IMR-90 (cell line): ENCODE data around the gene CRACDL. TPM values are rescaled to one million over a fixed set of nuclear protein-coding genes. Genes with fewer than 3 reads are reported as not detected.

Source experiments
- ATAC-seq: fragments of 200-7000 bp; cut with Tn5 transposase; 2 replicates; pipeline ENCODE4 v1.9.1; 2020; ENCODE audit warnings: low read depth, mild to moderate bottlenecking, moderate library complexity
- BruUV-seq: library from RNA; stranded (reverse); fragments of 400-500 nt; replicated peaks from 2 replicates; lab custom pipeline; 2021; lab: Mats Ljungman, UMichigan
- CTCF ChIA-PET: fragments of 300-600 bp; formaldehyde crosslinking; extraction: SDS; loops from one replicate; lab custom pipeline; 2021; ENCODE audit warnings: antibody characterized with exemption; lab: Yijun Ruan, JAX
- POLR2A ChIA-PET: fragments of 300-600 bp; sonication (Branson Sonifier 250); formaldehyde crosslinking; loops from one replicate; lab custom pipeline; 2022; ENCODE audit warnings: antibody characterized with exemption; ENCODE audit not compliant: unreplicated experiment; lab: Charles Lee
- DNase-seq: peaks from one replicate; pipeline ENCODE4 v3.0.0; 2013
- H2AFZ ChIP-seq: replicated peaks from 2 replicates; pipeline ENCODE3; 2013; ENCODE audit warnings: low read length, mild to moderate bottlenecking; ENCODE audit not compliant: poor library complexity
- H2AK5ac ChIP-seq: 2 replicates; pipeline ENCODE4 v1.6.1; 2013; ENCODE audit warnings: low read depth, low read length, inconsistent platforms
- H2AK9ac ChIP-seq: replicated peaks from 2 replicates; pipeline ENCODE3; 2013; ENCODE audit warnings: mild to moderate bottlenecking, low read depth, low read length, moderate library complexity; ENCODE audit not compliant: poor library complexity
- H2BK120ac ChIP-seq: 2 replicates; pipeline ENCODE4 v1.6.1; 2013; ENCODE audit warnings: low read depth, low read length, inconsistent platforms
- H2BK15ac ChIP-seq: 3 replicates; pipeline ENCODE4 v1.6.1; 2013; ENCODE audit warnings: low read depth, low read length, inconsistent platforms
- H2BK20ac ChIP-seq: 2 replicates; pipeline ENCODE4 v1.6.1; 2013; ENCODE audit warnings: low read depth, mild to moderate bottlenecking, inconsistent platforms, low read length, moderate library complexity
- H2BK5ac ChIP-seq: 2 replicates; pipeline ENCODE4 v1.6.1; 2013; ENCODE audit warnings: mild to moderate bottlenecking, low read depth, low read length, inconsistent platforms; ENCODE audit not compliant: poor library complexity, severe bottlenecking
- H3K14ac ChIP-seq: replicated peaks from 2 replicates; pipeline ENCODE4 v1.6.1; 2013; ENCODE audit warnings: low read depth, low read length, inconsistent platforms
- H3K18ac ChIP-seq: 2 replicates; pipeline ENCODE4 v1.6.1; 2013; ENCODE audit warnings: low read depth, low read length, control low read depth
- H3K23ac ChIP-seq: 2 replicates; pipeline ENCODE4 v1.6.1; 2013; ENCODE audit warnings: low read depth, low read length, inconsistent platforms
- H3K27ac ChIP-seq: 2 replicates; pipeline ENCODE4 v1.5.1; 2013; ENCODE audit warnings: mild to moderate bottlenecking, control low read depth, low read length; ENCODE audit not compliant: insufficient read depth
- H3K27me3 ChIP-seq: 2 replicates; pipeline ENCODE4 v1.6.1; 2013; ENCODE audit warnings: low read length; ENCODE audit not compliant: control insufficient read depth, insufficient read depth
- H3K36me3 ChIP-seq: 2 replicates; pipeline ENCODE4 v1.6.1; 2013; ENCODE audit warnings: low read length, mixed read lengths; ENCODE audit not compliant: control insufficient read depth, insufficient read depth
- H3K4ac ChIP-seq: 2 replicates; pipeline ENCODE4 v1.6.1; 2013; ENCODE audit warnings: low read depth, low read length, inconsistent platforms
- H3K4me1 ChIP-seq: 2 replicates; pipeline ENCODE4 v1.6.1; 2013; ENCODE audit warnings: low read length, mixed read lengths; ENCODE audit not compliant: control insufficient read depth, insufficient read depth
- H3K4me2 ChIP-seq: 2 replicates; pipeline ENCODE4 v1.6.1; 2013; ENCODE audit warnings: low read depth, mild to moderate bottlenecking, control low read depth, low read length, moderate library complexity
- H3K4me3 ChIP-seq: 2 replicates; pipeline ENCODE4 v1.5.1; 2013; ENCODE audit warnings: low read depth, mild to moderate bottlenecking, control low read depth, low read length, moderate library complexity; ENCODE audit not compliant: insufficient read depth
- H3K56ac ChIP-seq: 2 replicates; pipeline ENCODE4 v1.6.1; 2013; ENCODE audit warnings: low read length, inconsistent platforms; ENCODE audit not compliant: insufficient read depth; ENCODE audit errors: extremely low read depth
- H3K79me1 ChIP-seq, 2 experiments: 2 replicates each; pipeline ENCODE4 v1.6.1; 2013; ENCODE audit warnings: low read length in 2 of 2, inconsistent platforms in 1 of 2, low read depth in 1 of 2
- H3K9ac ChIP-seq: 2 replicates; pipeline ENCODE4 v1.6.1; 2013; ENCODE audit warnings: low read depth, low read length, control low read depth
- H3K9me1 ChIP-seq: 2 replicates; pipeline ENCODE4 v1.6.1; 2013; ENCODE audit warnings: low read length, inconsistent platforms; ENCODE audit not compliant: insufficient read depth
- H3K9me3 ChIP-seq: 2 replicates; pipeline ENCODE4 v1.6.1; 2013; ENCODE audit warnings: low read length; ENCODE audit not compliant: control insufficient read depth, insufficient read depth
- H4K20me1 ChIP-seq: 2 replicates; pipeline ENCODE4 v1.6.1; 2013; ENCODE audit warnings: low read length, inconsistent platforms; ENCODE audit not compliant: insufficient read depth
- H4K5ac ChIP-seq: 2 replicates; pipeline ENCODE4 v1.6.1; 2013; ENCODE audit warnings: mild to moderate bottlenecking, low read depth, low read length, control low read depth
- H4K8ac ChIP-seq, 2 experiments: 2 replicates each; pipeline ENCODE4 v1.6.1; 2013; ENCODE audit warnings: low read depth in 2 of 2, low read length in 2 of 2, control low read depth in 1 of 2, inconsistent platforms in 1 of 2
- H4K91ac ChIP-seq: 2 replicates; pipeline ENCODE4 v1.6.1; 2013; ENCODE audit warnings: low read depth, low read length, inconsistent platforms; ENCODE audit not compliant: insufficient read depth
- BHLHE40 ChIP-seq: fragments of 150-350 bp; IDR thresholded peaks from 2 replicates; pipeline ENCODE4 v1.6.1; 2016; ENCODE audit warnings: mild to moderate bottlenecking, low read depth, low read length
- CEBPB ChIP-seq: IDR thresholded peaks from 2 replicates; pipeline ENCODE4 v1.6.1; 2012; ENCODE audit warnings: low read depth, low read length, improper control_type of control experiment
- CHD1 ChIP-seq: IDR thresholded peaks from 2 replicates; pipeline ENCODE4 v1.6.1; 2012; ENCODE audit warnings: low read depth, low read length, improper control_type of control experiment
- ELK1 ChIP-seq: fragments of 150-350 bp; IDR thresholded peaks from 2 replicates; pipeline ENCODE4 v1.6.1; 2016; ENCODE audit warnings: low read depth, mild to moderate bottlenecking, low read length, moderate library complexity, borderline replicate concordance
- FOS ChIP-seq: fragments of 150-350 bp; IDR thresholded peaks from 2 replicates; pipeline ENCODE4 v1.6.1; 2016; ENCODE audit warnings: low read depth, low read length
- MAFK ChIP-seq: IDR thresholded peaks from 2 replicates; pipeline ENCODE4 v1.6.1; 2012; ENCODE audit warnings: low read depth, low read length, improper control_type of control experiment
- MAZ ChIP-seq: IDR thresholded peaks from 2 replicates; pipeline ENCODE4 v1.6.1; 2012; ENCODE audit warnings: low read depth, mild to moderate bottlenecking, low read length, improper control_type of control experiment, moderate library complexity, borderline replicate concordance
- MXI1 ChIP-seq: IDR thresholded peaks from 2 replicates; pipeline ENCODE4 v1.6.1; 2012; ENCODE audit warnings: low read depth, mild to moderate bottlenecking, low read length, moderate library complexity, borderline replicate concordance
- NFE2L2 ChIP-seq: fragments of 150-350 bp; IDR thresholded peaks from 2 replicates; pipeline ENCODE4 v1.6.1; 2016; ENCODE audit warnings: low read depth, mild to moderate bottlenecking, low read length
- POLR2A ChIP-seq: IDR thresholded peaks from 2 replicates; pipeline ENCODE4 v1.6.1; 2012; ENCODE audit warnings: mild to moderate bottlenecking, low read depth, low read length
- RAD21 ChIP-seq: IDR thresholded peaks from 2 replicates; pipeline ENCODE4 v1.6.1; 2012; ENCODE audit warnings: low read length, improper control_type of control experiment
- RCOR1 ChIP-seq: IDR thresholded peaks from 2 replicates; pipeline ENCODE4 v1.6.1; 2012; ENCODE audit warnings: mild to moderate bottlenecking, low read length, improper control_type of control experiment; ENCODE audit not compliant: insufficient replicate concordance
- RFX5 ChIP-seq: IDR thresholded peaks from 2 replicates; pipeline ENCODE4 v1.8.0; 2012; ENCODE audit warnings: low read depth, mild to moderate bottlenecking, low read length, moderate library complexity
- SMC3 ChIP-seq: fragments of 150-350 bp; IDR thresholded peaks from 2 replicates; pipeline ENCODE4 v1.6.1; 2016; ENCODE audit warnings: low read depth, mild to moderate bottlenecking, antibody characterized with exemption, low read length, moderate library complexity
- USF2 ChIP-seq: fragments of 150-350 bp; IDR thresholded peaks from 2 replicates; pipeline ENCODE4 v1.6.1; 2017; ENCODE audit warnings: mild to moderate bottlenecking, antibody characterized with exemption, low read length, low read depth
- dilution Hi-C: fragments of 300-500 bp; cut with HindIII; formaldehyde crosslinking; loops from one replicate; pipeline ENCODE4 v1.14.3; 2018; ENCODE audit warnings: low sequenced_read_pairs; ENCODE audit not compliant: unreplicated experiment
- in situ Hi-C: fragments of 300-500 bp; cut with MboI; formaldehyde crosslinking; loops from 3 replicates; pipeline ENCODE4 v1.14.3; 2019; ENCODE audit warnings: low sequenced_read_pairs, inconsistent platforms, mixed read lengths
- intact Hi-C: fragments of 100-400 bp; cut with micrococcal nuclease; formaldehyde crosslinking; loops from 2 replicates; pipeline ENCODE4 v1.10.0; 2022
- polyA plus RNA-seq, 3 experiments: library from polyadenylated mRNA; depleted of rRNA; stranded (reverse); fragments of >200 nt; gene quantifications; 2 replicates each; pipeline ENCODE4 v1.2.3, GENCODE V29; 2012; ENCODE audit warnings: low replicate concordance in 1 of 3
- total RNA-seq: library from RNA; depleted of rRNA; stranded (reverse); fragments of >200 nt; gene quantifications from 2 replicates; pipeline ENCODE4 v1.2.3, GENCODE V29; 2012
- TF ChIP-seq, protein P1 (sequence below): conservative IDR thresholded peaks from 2 replicates; pipeline ENCODE4 v1.5.1; 2012; ENCODE audit warnings: mild to moderate bottlenecking, low read depth, low read length, improper control_type of control experiment

CRACDL gene
- total and polyA plus RNA-seq, 2 of the 4 experiments (the other 2 are of a cell fraction): not detected

- H3K79me1 ChIP-seq: no peaks in the 10 kb centered on the region
- H3K4me3 ChIP-seq: no peak overlapping the region
- H4K5ac ChIP-seq: no peak overlapping the region
- H2BK20ac ChIP-seq: no peak overlapping the region
- intact Hi-C loops (no loop called here), in situ Hi-C loops (loop anchor here (10.0 to 25.0 kb wide), 2 partner anchors 201 to 434 kb away; no protein-coding TSS in a partner anchor), dilution Hi-C loops (no loop called here)
- H3K9ac ChIP-seq: no peak overlapping the region
- H2AK9ac ChIP-seq: no peak overlapping the region
- no peaks in the 10 kb centered on the region for H3K9me3 ChIP-seq
- H3K56ac ChIP-seq: no peak overlapping the region
- no peaks in the 10 kb centered on the region for H4K20me1 ChIP-seq
- H3K14ac ChIP-seq: no peak overlapping the region
- no peak overlapping the region for H3K27ac ChIP-seq
- DNase-seq: peak; percentile 30
- H2AFZ ChIP-seq: no peak overlapping the region
- H3K18ac ChIP-seq: no peak overlapping the region
- H2BK5ac ChIP-seq: no peak overlapping the region
- H3K27me3 ChIP-seq: no peaks in the 10 kb centered on the region; the same call in none of the 2 replicates
- H3K4me1 ChIP-seq: no peaks in the 10 kb centered on the region
- H3K4ac ChIP-seq: no peak overlapping the region
- ChIA-PET CTCF (no interaction called here), POLR2A (no interaction called here)
- no peak for ATAC-seq
- H4K91ac ChIP-seq: no peak overlapping the region
- no peak overlapping the region for H2BK120ac ChIP-seq
- H3K4me2 ChIP-seq: no peak overlapping the region
- no peaks in the 10 kb centered on the region for H3K9me1 ChIP-seq
- H3K23ac ChIP-seq: no peak overlapping the region
- TF ChIP-seq NFE2L2 (no peak), RAD21 (no peak), BHLHE40 (no peak), ELK1 (no peak), MXI1 (no peak), CHD1 (no peak), FOS (no peak), MAZ (no peak), RFX5 (no peak), SMC3 (no peak), MAFK (no peak), CEBPB (no peak), RCOR1 (no peak), USF2 (no peak), POLR2A (no peak)
- TF ChIP-seq, protein P1, sequence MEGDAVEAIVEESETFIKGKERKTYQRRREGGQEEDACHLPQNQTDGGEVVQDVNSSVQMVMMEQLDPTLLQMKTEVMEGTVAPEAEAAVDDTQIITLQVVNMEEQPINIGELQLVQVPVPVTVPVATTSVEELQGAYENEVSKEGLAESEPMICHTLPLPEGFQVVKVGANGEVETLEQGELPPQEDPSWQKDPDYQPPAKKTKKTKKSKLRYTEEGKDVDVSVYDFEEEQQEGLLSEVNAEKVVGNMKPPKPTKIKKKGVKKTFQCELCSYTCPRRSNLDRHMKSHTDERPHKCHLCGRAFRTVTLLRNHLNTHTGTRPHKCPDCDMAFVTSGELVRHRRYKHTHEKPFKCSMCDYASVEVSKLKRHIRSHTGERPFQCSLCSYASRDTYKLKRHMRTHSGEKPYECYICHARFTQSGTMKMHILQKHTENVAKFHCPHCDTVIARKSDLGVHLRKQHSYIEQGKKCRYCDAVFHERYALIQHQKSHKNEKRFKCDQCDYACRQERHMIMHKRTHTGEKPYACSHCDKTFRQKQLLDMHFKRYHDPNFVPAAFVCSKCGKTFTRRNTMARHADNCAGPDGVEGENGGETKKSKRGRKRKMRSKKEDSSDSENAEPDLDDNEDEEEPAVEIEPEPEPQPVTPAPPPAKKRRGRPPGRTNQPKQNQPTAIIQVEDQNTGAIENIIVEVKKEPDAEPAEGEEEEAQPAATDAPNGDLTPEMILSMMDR: no peak
- H3K36me3 ChIP-seq: no peaks in the 10 kb centered on the region
- no TSS peak for BruUV-seq
- H2BK15ac ChIP-seq: no peak overlapping the region
- H4K8ac ChIP-seq: no peak overlapping the region
- H2AK5ac ChIP-seq: no peak overlapping the region
Observed at GRCh38 chr2:98846041-98846440, 90.0 kb downstream of the CRACDL start.
